ENCODE data around the gene ODR4.

GRCh38 chr1:186429017-186429416, 53.4 kb downstream of the ODR4 start:
- TF ChIP-seq CTCF (IDR thresholded peaks at IDR 0.05) (no peak), TCF7L2 (IDR thresholded peaks at IDR 0.05; ENCODE audit: low read depth, low read length) (no peak)
